ENCODE data around the gene MLST8. TPM values are rescaled to one million over a fixed set of nuclear protein-coding genes. Genes with fewer than 3 reads are reported as not detected.

The MLST8 gene
- polyA plus RNA-seq, 1 donor: 29.2 TPM

DNA sequence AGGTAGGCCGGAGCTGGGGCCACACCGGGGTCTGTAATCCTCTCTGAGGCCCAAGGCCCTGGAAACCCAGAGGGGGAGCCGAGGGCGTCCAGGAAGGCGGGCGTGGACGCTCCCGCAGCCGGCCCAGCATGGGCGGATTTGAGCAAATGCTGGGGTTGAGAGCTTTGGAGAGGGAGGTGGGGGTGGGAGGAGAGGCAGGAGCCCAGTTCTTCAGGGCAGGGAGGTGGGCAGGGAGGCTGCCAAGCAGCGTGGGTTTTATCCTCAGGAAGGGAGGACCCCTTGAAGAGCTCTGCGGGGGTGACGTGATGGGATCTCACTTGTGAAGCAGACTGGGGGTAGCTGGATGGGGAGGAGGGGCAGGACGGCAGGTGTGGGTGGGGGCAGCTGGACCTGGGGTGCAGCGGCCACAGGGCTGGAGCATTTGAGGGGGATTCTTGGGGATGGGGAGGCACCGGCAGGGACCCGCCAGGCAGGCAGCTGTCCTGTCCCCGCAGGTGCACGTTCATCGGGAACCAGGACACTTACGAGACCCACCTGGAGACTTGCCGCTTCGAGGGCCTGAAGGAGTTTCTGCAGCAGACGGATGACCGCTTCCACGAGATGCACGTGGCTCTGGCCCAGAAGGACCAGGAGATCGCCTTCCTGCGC lies 32.4 kb upstream of the MLST8 start:
- DNase-seq (ENCODE audit: low read depth): no peak

GRCh38 chr16:2173366-2173765 lies 31.9 kb upstream of the MLST8 start:
- DNase-seq (ENCODE audit: low read depth): no peak

- no peak for DNase-seq (ENCODE audit: low read depth)
Measured at GRCh38 chr16:2173916-2174315, 31.3 kb upstream of the MLST8 start.

- no peak for DNase-seq (ENCODE audit: low read depth)
Measured at GRCh38 chr16:2174396-2175131, 30.7 kb upstream of the MLST8 start.

- no peak for DNase-seq (ENCODE audit: low read depth)
Measured at GRCh38 chr16:2175454-2175853, 29.8 kb upstream of the MLST8 start.

DNA sequence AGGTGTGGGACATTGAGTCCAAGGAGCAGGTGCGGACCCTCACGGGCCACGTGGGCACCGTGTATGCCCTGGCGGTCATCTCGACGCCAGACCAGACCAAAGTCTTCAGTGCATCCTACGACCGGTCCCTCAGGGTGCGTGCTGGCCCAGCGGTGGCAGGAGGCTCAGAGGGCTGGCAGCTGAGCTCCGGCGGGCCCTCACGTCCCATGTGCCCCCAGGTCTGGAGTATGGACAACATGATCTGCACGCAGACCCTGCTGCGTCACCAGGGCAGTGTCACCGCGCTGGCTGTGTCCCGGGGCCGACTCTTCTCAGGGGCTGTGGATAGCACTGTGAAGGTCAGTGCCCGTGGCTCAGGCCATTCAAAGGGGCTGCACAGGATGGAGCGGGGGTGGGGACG lies 29.2 kb upstream of the MLST8 start:
- no peak for DNase-seq (ENCODE audit: low read depth)

- no peak for DNase-seq (ENCODE audit: low read depth)
Measured at GRCh38 chr16:2177101-2177500, 28.2 kb upstream of the MLST8 start.

- DNase-seq (ENCODE audit: low read depth): no peak
Measured at GRCh38 chr16:2177561-2177960, 27.7 kb upstream of the MLST8 start.

DNA sequence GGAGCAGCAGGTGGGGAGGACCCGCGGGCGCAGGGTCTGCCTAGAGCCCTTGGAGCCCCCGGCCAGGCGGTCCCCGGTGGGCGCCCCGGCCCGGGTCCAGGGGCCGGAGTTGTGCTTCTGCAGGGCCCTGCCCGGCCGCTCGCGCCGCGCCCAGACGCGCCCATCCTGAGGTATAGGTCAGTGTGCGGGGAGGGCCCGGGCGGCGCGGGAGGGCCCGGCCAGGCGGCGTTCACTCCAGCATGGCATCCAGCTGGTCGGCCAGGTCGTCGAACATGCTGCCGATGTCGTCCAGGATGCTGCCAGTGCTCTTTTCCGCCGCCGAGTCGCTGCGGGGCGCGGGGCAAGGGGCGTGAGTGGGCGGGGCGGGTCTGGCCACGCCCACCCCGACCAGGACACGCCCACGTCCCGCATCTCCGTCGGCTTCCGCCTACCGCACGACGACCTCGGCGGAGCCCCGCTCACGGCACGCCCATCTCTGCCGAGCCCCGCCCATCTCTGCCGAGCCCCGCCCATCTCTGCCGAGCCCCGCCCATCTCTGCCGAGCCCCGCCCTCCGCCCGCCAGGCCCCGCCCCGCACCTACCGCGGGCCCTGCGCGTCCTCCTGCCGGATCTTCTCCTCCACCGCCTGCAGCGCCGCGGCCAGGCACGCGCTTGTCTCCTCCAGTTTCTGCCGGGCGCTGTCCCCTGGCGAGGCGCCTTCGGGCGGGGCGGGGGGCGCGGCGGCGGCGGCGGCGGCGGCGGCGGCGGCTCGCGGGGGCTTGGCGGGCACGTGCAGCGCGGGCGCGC lies 26.7 kb upstream of the MLST8 start:
- DNase-seq (ENCODE audit: low read depth): no peak

- no peak for DNase-seq (ENCODE audit: low read depth)
Measured at GRCh38 chr16:2179107-2179501, 26.1 kb upstream of the MLST8 start.

DNA sequence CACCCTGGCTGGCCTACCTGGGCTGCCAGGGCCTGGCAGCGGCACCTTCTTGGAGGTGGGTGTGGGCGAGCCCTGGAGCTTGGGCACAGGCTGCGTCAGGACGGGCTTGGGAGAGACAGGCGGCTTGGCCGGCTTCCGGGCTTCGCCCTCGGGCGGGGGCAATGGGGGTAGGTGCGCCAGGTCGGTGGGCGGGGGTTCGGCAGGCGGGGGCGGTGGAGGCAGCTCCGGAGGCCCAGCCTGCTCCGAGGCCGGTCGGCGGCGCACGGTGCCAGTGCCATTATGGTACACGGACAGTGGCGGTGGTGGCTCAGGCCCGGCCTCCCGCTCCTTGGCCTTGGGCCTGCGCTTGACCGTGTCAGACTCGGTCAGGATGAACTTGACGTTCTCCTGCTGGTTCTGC lies 25.7 kb upstream of the MLST8 start:
- no peak for DNase-seq (ENCODE audit: low read depth)

DNA sequence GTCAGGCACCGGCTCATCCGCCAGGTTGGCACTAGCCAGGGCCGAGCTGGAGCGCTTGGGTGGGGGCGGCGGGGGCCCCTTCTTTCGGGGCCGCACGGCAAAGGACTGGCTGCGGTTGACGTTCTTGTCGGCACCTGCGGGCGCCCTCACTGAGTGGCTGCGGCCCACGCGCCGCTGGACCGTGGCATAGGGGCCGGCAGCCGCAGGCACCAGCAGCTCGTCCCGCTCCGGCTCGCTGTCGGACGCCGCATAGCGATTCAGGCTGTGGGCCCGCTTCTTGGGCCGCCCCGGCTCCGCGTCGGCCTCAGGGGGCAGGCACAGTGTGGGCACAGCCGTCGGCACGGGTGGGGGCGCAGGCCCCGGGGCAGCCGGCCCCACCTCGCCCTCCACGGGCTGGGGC lies 24.8 kb upstream of the MLST8 start:
- DNase-seq (ENCODE audit: low read depth): no peak

DNA sequence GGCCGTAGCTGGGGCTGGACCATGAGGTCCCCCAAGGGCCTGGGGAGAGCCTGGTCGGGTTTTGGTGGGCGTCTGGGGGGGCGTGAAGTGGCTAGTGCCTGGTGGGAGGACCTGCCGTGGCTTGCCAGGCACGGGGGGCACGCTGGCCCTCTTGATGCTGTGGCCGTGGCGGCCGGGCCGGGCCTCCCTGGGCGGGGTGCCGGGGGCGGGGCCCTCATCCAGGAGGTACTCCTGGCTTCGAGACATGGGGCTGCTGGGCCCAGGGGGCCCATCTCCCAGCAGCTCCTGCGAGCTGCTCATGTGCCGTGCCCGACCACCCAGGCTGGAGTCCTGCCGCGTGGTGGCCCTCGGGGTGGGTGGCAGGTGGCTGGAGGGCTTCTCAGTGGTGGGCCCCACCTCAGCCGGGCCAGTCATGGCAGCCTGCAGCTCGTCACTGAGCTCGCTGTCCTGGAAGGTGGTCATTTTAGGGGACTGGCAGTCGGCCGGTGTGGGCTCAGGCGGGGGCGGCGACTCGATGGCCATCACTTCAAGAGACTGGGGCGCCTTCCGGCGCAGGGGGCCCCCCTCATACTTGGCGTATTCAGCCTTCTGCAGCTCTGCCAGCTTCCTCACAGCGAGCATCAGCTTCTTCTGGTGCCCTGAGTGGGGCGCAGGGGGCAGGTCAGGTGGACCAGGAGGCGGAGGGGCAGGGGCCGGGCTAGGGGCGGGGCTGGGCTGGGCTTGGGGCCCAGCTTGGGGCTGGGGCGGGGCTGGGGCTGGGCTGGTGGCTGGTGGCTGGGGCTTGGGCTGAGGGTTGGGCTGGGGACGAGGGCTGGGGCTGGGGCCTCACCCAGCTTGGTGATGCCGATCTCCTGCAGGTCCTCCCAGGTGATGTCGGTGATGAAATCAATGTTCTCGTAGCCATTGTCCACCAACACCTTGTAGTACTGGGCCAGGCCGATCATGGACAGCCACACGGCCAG lies 24.0 kb upstream of the MLST8 start:
- no peak for DNase-seq (ENCODE audit: low read depth)

DNA sequence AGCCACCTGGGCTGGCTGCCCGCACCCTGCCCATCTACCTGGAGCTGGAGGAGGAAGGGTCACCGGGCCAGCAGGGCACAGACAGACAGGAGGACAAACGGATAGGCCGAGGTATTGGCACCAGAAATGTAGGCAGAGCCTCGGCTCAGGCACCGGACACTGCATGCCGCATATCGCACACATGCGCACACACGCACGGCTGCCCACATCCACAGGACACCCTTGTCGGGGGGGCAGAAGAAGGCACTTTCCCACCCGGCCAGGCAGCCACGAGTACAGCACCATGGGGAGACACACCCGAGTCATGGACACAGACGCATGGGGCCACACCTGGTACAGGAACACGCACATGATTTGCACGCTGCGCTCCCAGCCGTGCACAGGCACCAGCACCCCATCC lies 23.3 kb upstream of the MLST8 start:
- DNase-seq (ENCODE audit: low read depth): no peak

DNA sequence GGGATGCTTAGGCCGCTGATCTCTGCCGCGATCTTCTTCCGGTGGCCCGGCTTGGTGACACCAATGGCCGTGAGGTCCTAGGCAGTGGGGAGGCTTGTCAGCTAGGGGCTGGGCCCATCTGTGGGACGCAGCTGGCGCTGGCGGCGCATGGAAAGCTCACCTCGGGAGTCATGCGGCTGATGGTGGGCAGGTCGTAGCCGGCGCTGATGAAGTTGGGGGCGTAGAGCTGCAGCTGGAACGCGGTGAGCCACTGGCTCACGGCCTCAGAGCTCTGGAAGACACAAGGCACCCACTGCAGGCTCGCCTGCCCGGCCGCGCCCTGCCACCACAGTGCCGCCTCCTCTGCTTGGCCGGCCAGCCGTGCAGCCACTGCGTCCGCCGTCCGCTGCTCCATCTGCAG lies 21.6 kb upstream of the MLST8 start:
- DNase-seq (ENCODE audit: low read depth): no peak

- DNase-seq (ENCODE audit: low read depth): no peak
Measured at GRCh38 chr16:2184346-2184745, 20.9 kb upstream of the MLST8 start.

GRCh38 chr16:2184962-2185361 lies 20.3 kb upstream of the MLST8 start:
- DNase-seq (ENCODE audit: low read depth): no peak

- DNase-seq (ENCODE audit: low read depth): no peak
Measured at GRCh38 chr16:2186064-2186463, 19.2 kb upstream of the MLST8 start.

- no peak for DNase-seq (ENCODE audit: low read depth)
Measured at GRCh38 chr16:2186505-2186904, 18.7 kb upstream of the MLST8 start.

DNA sequence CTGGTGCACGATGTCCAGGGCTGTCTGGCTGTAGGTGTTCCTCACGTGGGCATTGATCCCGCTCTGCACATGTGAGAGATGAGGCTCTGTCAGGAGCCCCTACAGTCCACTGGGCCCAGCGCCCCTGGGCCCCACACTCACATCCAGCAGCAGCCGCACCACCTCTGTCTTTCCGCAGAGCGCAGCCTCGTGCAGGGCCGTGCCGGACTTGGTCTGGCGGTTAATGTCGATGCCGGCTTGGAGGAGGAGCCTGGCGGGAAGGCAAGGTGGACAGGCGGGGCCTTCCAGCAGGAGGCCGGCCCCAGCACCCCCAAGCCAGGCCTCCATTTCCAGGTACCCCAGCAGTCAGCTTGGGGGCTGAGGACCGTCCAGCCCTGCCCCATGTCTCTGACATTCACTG lies 18.0 kb upstream of the MLST8 start:
- DNase-seq (ENCODE audit: low read depth): no peak

DNA sequence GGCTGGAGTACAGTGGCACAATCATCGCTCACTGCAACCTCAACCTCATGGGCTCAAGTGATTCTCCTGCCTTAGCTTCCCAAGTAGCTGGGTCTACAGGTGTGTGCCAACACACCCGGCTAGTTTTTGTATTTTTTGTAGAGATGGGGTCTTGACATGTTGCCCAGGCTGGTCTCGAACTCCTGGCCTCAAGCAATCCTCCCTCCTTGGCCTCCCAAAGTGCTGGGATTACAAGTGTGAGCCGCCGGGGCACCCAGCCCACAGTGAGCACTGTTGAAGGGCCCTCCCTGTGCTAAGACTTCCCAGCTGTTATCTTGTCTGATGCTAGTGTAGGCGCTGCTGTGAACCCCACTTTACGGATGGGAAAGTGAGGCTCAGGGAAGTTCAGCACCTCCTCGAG lies 16.9 kb upstream of the MLST8 start:
- no peak for DNase-seq (ENCODE audit: low read depth)
